ENCODE measurements around the gene KRT4. TPM values are rescaled to one million over a fixed set of nuclear protein-coding genes. Genes with fewer than 3 reads are reported as not detected.

Gene KRT4
- total RNA-seq, 1 experiment from 2014 or later = not detected

GRCh38 chr12:52765702-52766101, 48.2 kb downstream of the KRT4 start:
- POLR2A ChIA-PET = no interaction called here
- no TSS peak for BruUV-seq (replicated peaks)
- Histone ChIP-seq H3K27ac (ENCODE audit: low read depth, low read length) (no peak overlapping the region), H3K4me1 (ENCODE audit: control insufficient read depth in 1 of 2, insufficient read depth in 2 of 2, low read length in 2 of 2) (peaks cover 0 to 5% of the 10 kb centered on the region in 2 experiments; a peak in 1 of 4 replicates), H3K9me3 (ENCODE audit: control insufficient read depth in 1 of 2, insufficient read depth in 1 of 2, low read depth in 1 of 2, low read length in 2 of 2) (no peaks in the 10 kb centered on the region), H4K20me1 (ENCODE audit: insufficient read depth) (no peaks in the 10 kb centered on the region), H3K9ac (ENCODE audit: low read length) (no peak overlapping the region), H3K79me2 (ENCODE audit: insufficient read depth, low read length) (no peaks in the 10 kb centered on the region), H3K36me3 (ENCODE audit: control insufficient read depth in 1 of 2, insufficient read depth in 2 of 2, low read length in 2 of 2) (no peaks in the 10 kb centered on the region), H3K9me2 (ENCODE audit: insufficient read depth) (no peaks in the 10 kb centered on the region), H2AFZ (ENCODE audit: low read depth, low read length, poor library complexity, severe bottlenecking) (no peak overlapping the region), H3K4me3 (replicated peaks in 1 of 2; ENCODE audit: low read depth in 1 of 2, low read length in 2 of 2) (no peak overlapping the region), H3K4me2 (ENCODE audit: low read length) (no peak overlapping the region), H3K27me3 (ENCODE audit: insufficient read depth, low read length) (no peaks in the 10 kb centered on the region)
- CTCF ChIA-PET = no interaction called here
- DNase-seq (ENCODE audit: low read depth, low spot score) (no peak), ATAC-seq (no peak)
- intact Hi-C loops (cut with micrococcal nuclease) = no loop called here
- RAD21 ChIA-PET (ENCODE audit: low non-redundant PET in 1 of 2, low total read pairs in 2 of 2, uncharacterized antibody in 2 of 2, unreplicated experiment in 2 of 2) = no interaction called here
- no peak for TF ChIP-seq ELF1 (IDR thresholded peaks at IDR 0.05; ENCODE audit: borderline replicate concordance, low read depth)
- TF ChIP-seq SIN3A (IDR thresholded peaks at IDR 0.05; ENCODE audit: low read depth) = no peak
- TF ChIP-seq MAX (IDR thresholded peaks at IDR 0.05) = no peak
- no peak for TF ChIP-seq POLR2AphosphoS5 (IDR thresholded peaks at IDR 0.05; ENCODE audit: low read depth, low read length)
- no peak for TF ChIP-seq SRF (IDR thresholded peaks at IDR 0.05; ENCODE audit: low read depth)
- no peak for TF ChIP-seq ZFX (IDR thresholded peaks at IDR 0.05)
- TF ChIP-seq YY1 (IDR thresholded peaks at IDR 0.05; ENCODE audit: extremely low read depth, insufficient replicate concordance, low read depth, low read length) = no peak
- TF ChIP-seq RAD21 (IDR thresholded peaks at IDR 0.05; ENCODE audit: low read depth) = no peak
- TF ChIP-seq TCF7L2 (IDR thresholded peaks at IDR 0.05; ENCODE audit: borderline replicate concordance, extremely low read depth, insufficient read depth, insufficient read length) = no peak

- intact Hi-C loops (cut with micrococcal nuclease) = no loop called here
- CTCF ChIA-PET = no interaction called here
- Histone ChIP-seq H4K20me1 (ENCODE audit: insufficient read depth) (no peaks in the 10 kb centered on the region), H3K4me3 (replicated peaks in 1 of 2; ENCODE audit: low read depth in 1 of 2, low read length in 2 of 2) (no peak overlapping the region), H3K4me2 (ENCODE audit: low read length) (no peak overlapping the region), H3K4me1 (ENCODE audit: control insufficient read depth in 1 of 2, insufficient read depth in 2 of 2, low read length in 2 of 2) (no peaks in the 10 kb centered on the region; a peak in 1 of 4 replicates), H3K27ac (ENCODE audit: low read depth, low read length) (no peak overlapping the region), H3K36me3 (ENCODE audit: control insufficient read depth in 1 of 2, insufficient read depth in 2 of 2, low read length in 2 of 2) (no peaks in the 10 kb centered on the region), H2AFZ (ENCODE audit: low read depth, low read length, poor library complexity, severe bottlenecking) (no peak overlapping the region), H3K27me3 (ENCODE audit: insufficient read depth, low read length) (peaks cover 4% of the 10 kb centered on the region; the same call in 1 of the 2 replicates), H3K9me3 (ENCODE audit: control insufficient read depth in 1 of 2, insufficient read depth in 1 of 2, low read depth in 1 of 2, low read length in 2 of 2) (no peaks in the 10 kb centered on the region), H3K9me2 (ENCODE audit: insufficient read depth) (no peaks in the 10 kb centered on the region), H3K79me2 (ENCODE audit: insufficient read depth, low read length) (no peaks in the 10 kb centered on the region), H3K9ac (ENCODE audit: low read length) (no peak overlapping the region)
- no TSS peak for BruUV-seq (replicated peaks)
- RAD21 ChIA-PET (ENCODE audit: low non-redundant PET in 1 of 2, low total read pairs in 2 of 2, uncharacterized antibody in 2 of 2, unreplicated experiment in 2 of 2) = no interaction called here
- DNase-seq (ENCODE audit: low read depth, low spot score) = no peak
- POLR2A ChIA-PET = no interaction called here
- TF ChIP-seq POLR2AphosphoS5 (IDR thresholded peaks at IDR 0.05; ENCODE audit: low read depth, low read length) (no peak), EZH2phosphoT487 (IDR thresholded peaks at IDR 0.05; ENCODE audit: borderline replicate concordance) (no peak), ZNF274 (IDR thresholded peaks at IDR 0.05; ENCODE audit: low read depth, low read length) (no peak)
- ATAC-seq = no peak
Observed at GRCh38 chr12:52763991-52764390, 49.9 kb downstream of the KRT4 start.
